Measurements from ENCODE around the gene MRPL23. TPM values are rescaled to one million over a fixed set of nuclear protein-coding genes. Genes with fewer than 3 reads are reported as not detected.

The MRPL23 gene
- total RNA-seq, 1 donor from 2014 or later, result 26.9 TPM

DNA sequence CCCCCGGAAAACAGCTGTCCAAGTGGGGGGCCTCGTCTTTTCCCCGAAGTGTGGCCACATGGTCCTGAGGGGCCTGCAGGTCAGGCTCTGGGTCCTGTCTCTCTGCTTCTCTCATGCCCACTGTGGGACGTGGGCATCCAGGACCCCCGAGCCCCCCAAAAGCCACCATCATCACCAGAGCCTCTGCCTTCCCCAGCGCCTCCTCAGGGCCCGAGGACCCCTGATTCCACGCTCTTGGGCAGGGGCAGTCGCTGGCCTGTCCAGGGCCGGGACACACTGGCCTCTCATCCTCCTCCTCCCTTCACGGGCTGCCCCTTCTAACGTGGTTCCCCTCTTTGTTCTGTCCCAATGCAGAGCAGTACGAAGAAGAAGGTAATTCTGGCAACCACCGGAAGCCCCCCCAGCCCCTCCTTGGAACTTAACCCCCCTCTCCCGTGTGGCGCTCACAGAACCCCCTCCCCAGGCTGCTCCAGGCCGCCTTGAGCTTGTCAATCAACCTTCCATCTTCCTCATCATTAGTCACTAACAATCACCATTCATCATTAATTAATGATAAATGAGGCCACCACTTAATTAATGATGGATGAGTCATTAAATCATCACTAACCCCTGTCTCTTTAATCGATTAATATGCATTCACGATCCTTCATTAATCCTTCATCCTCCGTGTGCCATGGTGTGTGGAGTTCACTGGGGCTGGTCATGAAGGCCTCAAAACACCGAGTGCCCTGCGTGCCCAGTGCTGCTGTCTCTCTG, 23.8 kb upstream of the MRPL23 start:
- Histone ChIP-seq H3K36me3 (ENCODE audit: insufficient read depth, low read length) (no peaks in the 10 kb centered on the region), H4K20me1 (ENCODE audit: insufficient read depth, low read length) (no peaks in the 10 kb centered on the region), H2AFZ (ENCODE audit: low read depth, low read length) (no peak overlapping the region), H3K4me1 (ENCODE audit: insufficient read depth, low read length) (no peaks in the 10 kb centered on the region), H3K27ac (ENCODE audit: low read depth, low read length) (no peak overlapping the region), H3K9ac (ENCODE audit: low read length) (no peak overlapping the region), H3K4me2 (ENCODE audit: low read length) (no peak overlapping the region), H3K79me2 (ENCODE audit: insufficient read depth, low read length) (no peaks in the 10 kb centered on the region), H3K9me3 (ENCODE audit: insufficient read depth, low read depth, low read length) (no peaks in the 10 kb centered on the region), H3K4me3 (ENCODE audit: insufficient read depth, low read depth, low read length) (no peak overlapping the region), H3K27me3 (ENCODE audit: insufficient read depth, low read length) (peaks cover 2% of the 10 kb centered on the region)
- no peak for DNase-seq (ENCODE audit: low read depth)
- Mint-ChIP-seq H3K27ac (ENCODE audit: unreplicated experiment) (no peak overlapping the region), H3K27me3 (ENCODE audit: low read depth, unreplicated experiment) (peaks cover 15% of the 10 kb centered on the region), H3K9me3 (ENCODE audit: unreplicated experiment) (no peaks in the 10 kb centered on the region), H3K4me1 (ENCODE audit: low read depth, unreplicated experiment) (peaks cover 4% of the 10 kb centered on the region), H3K4me3 (ENCODE audit: unreplicated experiment) (no peak overlapping the region), H3K36me3 (ENCODE audit: low read depth, unreplicated experiment) (no peaks in the 10 kb centered on the region)
- FAIRE-seq, result no peak
- TF ChIP-seq CTCF (IDR thresholded peaks at IDR 0.05; ENCODE audit: insufficient read depth, low read depth, low read length) (no peak), EZH2 (IDR thresholded peaks at IDR 0.05; ENCODE audit: insufficient read depth, low read length) (no peak)

GRCh38 chr11:1924181-1924580, 23.0 kb upstream of the MRPL23 start:
- no peak for TF ChIP-seq CTCF (IDR thresholded peaks at IDR 0.05; ENCODE audit: insufficient read depth, low read depth, low read length)
- no peak for TF ChIP-seq EZH2 (IDR thresholded peaks at IDR 0.05; ENCODE audit: insufficient read depth, low read length)
- peaks cover 15% of the 10 kb centered on the region for H3K27me3 Mint-ChIP-seq (ENCODE audit: low read depth, unreplicated experiment)
- H3K27ac Mint-ChIP-seq (ENCODE audit: unreplicated experiment), result no peak overlapping the region
- no peak overlapping the region for H3K4me3 Mint-ChIP-seq (ENCODE audit: unreplicated experiment)
- no peaks in the 10 kb centered on the region for H3K9me3 ChIP-seq (ENCODE audit: insufficient read depth, low read depth, low read length)
- no peak overlapping the region for H3K4me2 ChIP-seq (ENCODE audit: low read length)
- H3K9me3 Mint-ChIP-seq (ENCODE audit: unreplicated experiment), result no peaks in the 10 kb centered on the region
- H3K4me1 ChIP-seq (ENCODE audit: insufficient read depth, low read length), result no peaks in the 10 kb centered on the region
- H3K79me2 ChIP-seq (ENCODE audit: insufficient read depth, low read length), result no peaks in the 10 kb centered on the region
- no peak overlapping the region for H3K4me3 ChIP-seq (ENCODE audit: insufficient read depth, low read depth, low read length)
- H3K4me1 Mint-ChIP-seq (ENCODE audit: low read depth, unreplicated experiment), result peaks cover 4% of the 10 kb centered on the region
- no peaks in the 10 kb centered on the region for H4K20me1 ChIP-seq (ENCODE audit: insufficient read depth, low read length)
- no peaks in the 10 kb centered on the region for H3K36me3 Mint-ChIP-seq (ENCODE audit: low read depth, unreplicated experiment)
- H3K27me3 ChIP-seq (ENCODE audit: insufficient read depth, low read length), result peaks cover 2% of the 10 kb centered on the region
- no peak overlapping the region for H3K27ac ChIP-seq (ENCODE audit: low read depth, low read length)
- H2AFZ ChIP-seq (ENCODE audit: low read depth, low read length), result no peak overlapping the region
- H3K36me3 ChIP-seq (ENCODE audit: insufficient read depth, low read length), result no peaks in the 10 kb centered on the region
- DNase-seq (ENCODE audit: low read depth) (no peak), FAIRE-seq (no peak)
- no peak overlapping the region for H3K9ac ChIP-seq (ENCODE audit: low read length)

Data from astrocyte (in vitro differentiated cells and primary cell).